LNCAP (cell line): Measurements from ENCODE around the gene REXO2.

Experiments used
- CTCF ChIP-seq: fragments of 450-650 bp; IDR thresholded peaks from 2 replicates; pipeline ENCODE4 v1.5.1; 2017; ENCODE audit warnings: mild to moderate bottlenecking

The REXO2 gene

DNA sequence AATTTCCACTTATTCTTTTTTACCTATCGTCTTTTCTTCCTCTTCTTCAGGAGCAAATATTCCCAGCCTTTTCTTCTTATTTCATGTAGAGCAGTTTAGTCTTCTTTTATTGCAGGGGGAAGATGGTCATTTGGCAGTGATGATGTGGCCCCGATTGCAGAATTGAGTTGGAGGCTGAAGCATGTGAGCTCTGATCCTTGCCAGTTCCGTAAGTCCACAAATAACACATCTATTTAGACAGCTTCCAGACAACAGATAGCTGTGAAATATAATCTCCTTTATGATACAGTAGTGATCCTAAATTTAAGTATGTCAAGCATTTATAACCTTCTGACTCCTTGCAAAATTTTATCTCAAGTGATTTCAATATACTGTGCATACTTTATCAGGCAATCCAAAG lies 27.5 kb downstream of the REXO2 start:
- no peak for TF ChIP-seq CTCF

GRCh38 chr11:114472661-114473060 lies 33.4 kb downstream of the REXO2 start:
- no peak for TF ChIP-seq CTCF

GRCh38 chr11:114478001-114478410 lies 38.7 kb downstream of the REXO2 start:
- no peak for TF ChIP-seq CTCF

- peak; percentile 34; the same call in 1 of the 2 replicates for TF ChIP-seq CTCF
Measured at GRCh38 chr11:114478768-114479167, 39.5 kb downstream of the REXO2 start.

- no peak for TF ChIP-seq CTCF
Measured at GRCh38 chr11:114479331-114479730, 40.1 kb downstream of the REXO2 start.

DNA sequence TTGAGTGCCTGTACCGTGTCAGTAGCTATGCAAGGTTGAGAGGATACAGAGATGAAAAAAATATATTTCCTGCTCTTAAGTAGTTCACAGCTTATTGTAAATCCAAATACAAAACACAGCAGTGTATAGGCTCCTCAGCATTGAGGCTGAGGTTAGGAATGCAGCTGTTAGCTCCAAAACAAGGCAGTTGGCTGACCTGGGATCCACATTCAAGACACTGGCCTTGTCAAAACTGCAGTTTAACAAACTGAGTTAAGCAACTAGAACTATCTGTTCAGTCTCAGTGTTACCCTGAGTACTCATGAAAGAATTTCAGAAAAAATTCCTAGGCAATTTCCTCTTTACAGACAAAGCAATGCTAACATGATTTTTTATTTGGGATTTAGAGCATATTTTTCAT lies 42.8 kb downstream of the REXO2 start:
- TF ChIP-seq CTCF: no peak

- TF ChIP-seq CTCF: no peak
Measured at GRCh38 chr11:114483929-114484328, 44.7 kb downstream of the REXO2 start.

- TF ChIP-seq CTCF: no peak
Measured at GRCh38 chr11:114496915-114497314, 57.6 kb downstream of the REXO2 start.
